Suprapubic skin (tissue), 4 donors: ENCODE results near the gene NCKAP5. TPM values are rescaled to one million over a fixed set of nuclear protein-coding genes. Genes with fewer than 3 reads are reported as not detected.

ENCODE experiments used
- DNase-seq, 2 donors: peaks; one replicate each; pipeline ENCODE4 v3.0.0-alpha.2; 2019; ENCODE audit warnings: low spot score in 2 of 2
- H3K27ac ChIP-seq: fragments of 200-600 bp; sonication (generic); one replicate; pipeline ENCODE4 v1.5.1; 2019
- H3K27me3 ChIP-seq: fragments of 200-600 bp; sonication (generic); one replicate; pipeline ENCODE4 v1.5.1; 2019
- H3K36me3 ChIP-seq: fragments of 200-600 bp; sonication (generic); one replicate; pipeline ENCODE4 v1.5.1; 2019
- H3K4me1 ChIP-seq: fragments of 200-600 bp; sonication (generic); one replicate; pipeline ENCODE4 v1.5.1; 2019
- H3K4me3 ChIP-seq: fragments of 200-600 bp; sonication (generic); one replicate; pipeline ENCODE4 v1.5.1; 2019; ENCODE audit warnings: mild to moderate bottlenecking
- H3K9me3 ChIP-seq: fragments of 200-600 bp; sonication (generic); one replicate; pipeline ENCODE4 v1.5.1; 2019
- CTCF ChIP-seq, 2 donors: fragments of 200-600 bp in 1 of 2; fragments of 450-650 bp in 1 of 2; sonication (generic) in 1 of 2; IDR thresholded peaks; one replicate each; pipeline ENCODE4 v1.5.1; 2016 to 2019; ENCODE audit warnings: antibody characterized with exemption in 2 of 2, mild to moderate bottlenecking in 1 of 2, moderate library complexity in 1 of 2
- EP300 ChIP-seq: sonication (generic); formaldehyde crosslinking; IDR thresholded peaks from one replicate; pipeline ENCODE4 v1.6.1; 2017; ENCODE audit warnings: antibody characterized with exemption
- POLR2A ChIP-seq, 2 donors: fragments of 450-650 bp; IDR thresholded peaks; one replicate each; pipeline ENCODE4 v1.6.1; 2017; ENCODE audit warnings: antibody characterized with exemption in 2 of 2, mild to moderate bottlenecking in 2 of 2, moderate library complexity in 2 of 2
- POLR2AphosphoS5 ChIP-seq, 3 donors: sonication (generic); formaldehyde crosslinking; IDR thresholded peaks; one replicate each; pipeline ENCODE4 v1.6.1; 2017; ENCODE audit warnings: antibody characterized with exemption in 3 of 3
- WGBS: methylation state at CpG from one replicate; pipeline ENCODE4 v1.1.5; 2018; 5-methylcytosine and 5-hydroxymethylcytosine counted together
- total RNA-seq, 4 donors: library from RNA; depleted of rRNA; stranded (reverse); fragments of >200 nt; gene quantifications; one replicate each; pipeline ENCODE4 v1.1.0, GENCODE V29; 2016

The NCKAP5 gene
- total RNA-seq, 4 donors from 2014 or later = 2.8 to 6.4 (median 4.2) TPM

- no peak overlapping the region for H3K27ac ChIP-seq
- no peaks in the 10 kb centered on the region for H3K27me3 ChIP-seq
- no peaks in the 10 kb centered on the region for H3K36me3 ChIP-seq
- TF ChIP-seq CTCF (IDR thresholded peaks at IDR 0.05) (no peak), EP300 (no peak), POLR2A (IDR thresholded peaks at IDR 0.05) (no peak), POLR2AphosphoS5 (IDR thresholded peaks at IDR 0.05) (no peak)
- DNase-seq = no peak
- no peaks in the 10 kb centered on the region for H3K9me3 ChIP-seq
- 61% methylated on average over 4 of the region's 4 CpGs for WGBS
- peaks cover 32% of the 10 kb centered on the region for H3K4me1 ChIP-seq
- H3K4me3 ChIP-seq = no peak overlapping the region
Measured at GRCh38 chr2:133569286-133569830, 1.1 kb upstream of the NCKAP5 start.

- no peak for DNase-seq
- Histone ChIP-seq H3K27ac (peak overlapping the region; percentile 63), H3K4me3 (peak overlapping the region; percentile 41), H3K36me3 (no peaks in the 10 kb centered on the region), H3K27me3 (no peaks in the 10 kb centered on the region), H3K9me3 (no peaks in the 10 kb centered on the region), H3K4me1 (peaks cover 32% of the 10 kb centered on the region)
- TF ChIP-seq POLR2A (IDR thresholded peaks at IDR 0.05) (no peak), POLR2AphosphoS5 (IDR thresholded peaks at IDR 0.05) (no peak), EP300 (no peak), CTCF (IDR thresholded peaks at IDR 0.05) (no peak)
- 34% methylated on average over 5 of the region's 5 CpGs for WGBS
Measured at GRCh38 chr2:133568598-133568997, 335 bp upstream of the NCKAP5 start.

- Histone ChIP-seq H3K36me3 (no peaks in the 10 kb centered on the region), H3K4me3 (no peak overlapping the region), H3K27me3 (no peaks in the 10 kb centered on the region), H3K27ac (no peak overlapping the region), H3K4me1 (peaks cover 22% of the 10 kb centered on the region), H3K9me3 (no peaks in the 10 kb centered on the region)
- TF ChIP-seq CTCF (IDR thresholded peaks at IDR 0.05) (no peak), POLR2A (IDR thresholded peaks at IDR 0.05) (no peak), EP300 (no peak)
- WGBS = 78% methylated on average over 4 of the region's 4 CpGs
- no peak for DNase-seq
Measured at GRCh38 chr2:133562558-133562957, 5.7 kb downstream of the NCKAP5 start.

GRCh38 chr2:133561045-133561852, 7.0 kb downstream of the NCKAP5 start:
- Histone ChIP-seq H3K9me3 (no peaks in the 10 kb centered on the region), H3K36me3 (no peaks in the 10 kb centered on the region), H3K27me3 (no peaks in the 10 kb centered on the region), H3K4me1 (peaks cover 9% of the 10 kb centered on the region), H3K4me3 (no peak overlapping the region), H3K27ac (no peak overlapping the region)
- peak; percentile 59 to 72 for TF ChIP-seq CTCF (IDR thresholded peaks at IDR 0.05)
- TF ChIP-seq EP300 = no peak
- WGBS = 34% methylated on average over 3 of the region's 3 CpGs
- DNase-seq = no peak

- H3K36me3 ChIP-seq = no peaks in the 10 kb centered on the region
- 65% methylated on average over 3 of the region's 3 CpGs for WGBS
Measured at GRCh38 chr2:133557614-133558013, 10.6 kb downstream of the NCKAP5 start.

More at GRCh38 chr2:133557614-133558013, 10.6 kb downstream of the NCKAP5 start:
- TF ChIP-seq POLR2AphosphoS5 (IDR thresholded peaks at IDR 0.05) (no peak), CTCF (IDR thresholded peaks at IDR 0.05) (no peak), EP300 (no peak), POLR2A (IDR thresholded peaks at IDR 0.05) (no peak)
- Histone ChIP-seq H3K4me3 (no peak overlapping the region), H3K9me3 (no peaks in the 10 kb centered on the region), H3K27me3 (no peaks in the 10 kb centered on the region), H3K4me1 (peaks cover 3% of the 10 kb centered on the region), H3K27ac (no peak overlapping the region)
- no peak for DNase-seq
